Measurements from ENCODE around the gene BAZ1A.

BAZ1A gene

DNA sequence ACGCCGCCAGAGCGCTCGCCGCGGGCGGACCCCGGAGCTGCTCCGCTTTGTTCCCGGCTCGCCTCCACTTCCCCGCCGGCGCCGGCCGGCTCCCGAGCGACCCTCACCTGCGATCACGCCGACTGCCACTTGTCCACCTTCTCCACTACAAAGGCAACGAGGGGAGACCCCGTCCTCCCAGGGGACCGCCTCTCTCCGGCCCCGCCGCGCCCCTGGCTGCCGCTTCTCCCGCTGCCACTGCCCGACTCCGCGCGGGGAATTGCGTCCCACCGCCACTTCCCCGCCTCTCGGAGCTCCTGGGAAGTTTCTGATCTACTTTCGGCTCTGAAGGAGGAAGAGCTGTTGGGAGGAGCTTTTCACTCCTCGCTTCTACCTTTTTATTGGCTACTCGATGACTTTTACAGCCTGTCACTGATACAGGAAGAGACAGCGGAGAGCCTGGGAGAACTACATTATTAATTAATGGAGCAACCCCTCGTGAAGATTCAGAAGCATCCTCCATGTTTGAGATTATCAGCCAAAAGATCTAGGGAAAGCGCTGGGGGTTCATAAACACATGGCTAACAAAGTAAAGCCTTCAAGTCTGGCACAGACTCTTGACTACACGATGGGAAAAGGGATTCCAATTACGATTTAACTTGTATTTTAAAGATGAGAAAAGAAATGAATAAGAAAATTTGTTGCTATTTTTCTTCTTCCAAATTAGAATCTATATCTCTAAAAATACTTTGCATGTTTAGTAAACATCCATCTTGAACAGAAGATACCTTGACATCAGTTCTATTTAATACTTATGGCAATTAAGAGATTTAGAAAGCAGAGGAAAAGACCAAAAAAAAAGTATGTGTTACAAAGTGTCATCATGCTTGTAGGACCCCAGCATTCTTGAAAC, at the start of gene BAZ1A:
Gene BAZ1A (minus strand): TSS at position 330 of the 892 bp plus-strand sequence. CDS start 756 bp downstream, outside the sequence.
- DNase-seq, result peak; percentile 79

GRCh38 chr14:34920339-34920738, 45.2 kb upstream of the BAZ1A start:
- DNase-seq, result no peak

GRCh38 chr14:34913619-34914018, 38.5 kb upstream of the BAZ1A start:
- no peak for DNase-seq

- DNase-seq, result no peak
These were observed 37.8 kb upstream of the BAZ1A start for GRCh38 chr14:34912966-34913365.

GRCh38 chr14:34912182-34912581, 37.0 kb upstream of the BAZ1A start:
- DNase-seq, result no peak

- no peak for DNase-seq
These were observed 36.3 kb upstream of the BAZ1A start for GRCh38 chr14:34911209-34912150.

- DNase-seq, result no peak
These were observed 31.1 kb upstream of the BAZ1A start for GRCh38 chr14:34906287-34906686.

DNA sequence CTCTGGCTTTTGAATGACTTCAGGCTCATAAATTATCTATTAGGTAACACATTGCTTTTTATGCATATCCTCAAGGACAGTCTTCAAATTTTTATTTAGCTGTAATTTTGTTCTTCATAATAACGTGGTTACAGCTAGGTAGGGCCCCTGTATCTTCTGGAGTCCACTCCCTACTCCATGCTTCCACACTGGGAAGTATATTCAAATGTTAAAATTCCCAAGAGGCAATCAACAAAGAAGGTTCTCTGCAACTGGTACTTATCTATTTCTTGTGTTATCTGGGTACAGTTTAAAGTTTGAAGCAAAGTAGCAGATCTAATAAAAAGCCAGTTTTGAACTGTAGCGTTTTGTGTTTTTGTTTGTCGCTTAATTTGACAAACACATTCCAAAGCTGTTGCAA, 20.1 kb upstream of the BAZ1A start:
- no peak for DNase-seq

DNA sequence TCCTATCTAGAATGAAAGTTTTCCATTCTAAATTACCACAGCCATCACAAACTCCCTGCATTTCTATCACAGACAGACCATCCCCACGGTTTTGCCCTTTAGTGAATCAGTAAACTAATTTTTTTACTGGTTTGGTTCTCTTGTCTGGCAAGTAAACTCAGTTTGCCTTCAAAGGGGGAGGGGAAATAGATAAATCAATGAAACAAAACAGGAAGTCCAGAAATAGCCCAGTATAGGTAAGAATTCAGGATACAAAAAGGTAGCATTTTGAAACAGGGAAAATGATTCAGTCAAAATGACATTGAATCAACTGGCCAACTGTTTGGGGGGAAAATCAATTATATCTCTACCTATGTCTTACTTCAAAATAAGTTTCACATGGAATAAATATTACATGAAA, 15.8 kb upstream of the BAZ1A start:
- no peak for DNase-seq

- DNase-seq, result no peak
These were observed 13.0 kb upstream of the BAZ1A start for GRCh38 chr14:34888186-34888585.

DNA sequence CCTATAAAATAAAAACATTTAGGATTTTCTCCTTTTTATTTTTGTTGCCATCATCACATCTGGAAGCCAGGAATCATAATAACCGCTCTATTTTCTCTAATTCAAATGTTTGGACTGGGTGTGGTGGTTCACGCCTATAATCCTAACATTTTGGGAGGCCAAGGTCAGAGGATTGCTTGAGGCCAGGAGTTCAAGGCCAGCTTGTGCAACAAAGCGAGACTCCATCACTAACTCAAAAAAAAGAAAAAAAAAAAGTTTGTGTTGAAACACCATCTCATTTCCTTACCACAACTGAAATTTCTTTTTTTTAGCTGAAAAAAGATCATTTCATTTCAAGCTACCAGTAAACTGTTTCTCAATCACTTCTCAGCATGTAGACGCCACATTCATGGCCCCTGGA, 8.8 kb upstream of the BAZ1A start:
- DNase-seq, result no peak

DNA sequence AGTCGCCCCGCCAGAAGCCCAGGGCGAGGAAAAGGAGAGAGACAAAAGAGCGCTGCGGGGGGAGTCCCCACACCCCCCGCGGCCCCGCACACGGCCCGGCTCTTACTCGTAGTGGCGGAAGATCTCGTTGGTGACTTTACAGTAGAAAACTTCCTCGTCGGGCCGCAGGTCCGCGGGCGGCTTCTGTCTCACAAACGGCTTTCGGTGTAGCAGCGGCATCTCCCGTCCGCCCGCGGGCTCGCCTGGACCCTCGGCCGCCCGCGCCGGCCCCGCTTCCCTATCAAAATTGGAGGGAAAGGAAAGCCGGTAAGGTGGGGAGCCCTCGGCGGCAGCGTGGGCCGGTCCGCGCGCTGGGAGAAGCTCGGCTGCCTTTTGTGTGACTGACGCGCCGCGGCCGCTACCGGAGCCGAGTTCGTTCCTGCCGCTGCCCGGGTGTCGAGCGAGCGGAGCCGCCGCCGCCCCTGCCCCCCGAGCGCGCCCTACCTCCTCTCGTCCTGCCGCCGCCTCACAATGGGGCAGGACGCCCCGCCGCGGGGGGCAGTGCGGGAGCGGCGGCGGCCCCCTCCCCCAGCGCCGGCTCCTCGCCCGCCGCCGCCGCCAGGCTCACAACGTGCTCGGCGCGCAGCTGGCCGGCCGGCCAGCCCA, 652 bp downstream of the BAZ1A start:
- peak; percentile 71 for DNase-seq

DNA sequence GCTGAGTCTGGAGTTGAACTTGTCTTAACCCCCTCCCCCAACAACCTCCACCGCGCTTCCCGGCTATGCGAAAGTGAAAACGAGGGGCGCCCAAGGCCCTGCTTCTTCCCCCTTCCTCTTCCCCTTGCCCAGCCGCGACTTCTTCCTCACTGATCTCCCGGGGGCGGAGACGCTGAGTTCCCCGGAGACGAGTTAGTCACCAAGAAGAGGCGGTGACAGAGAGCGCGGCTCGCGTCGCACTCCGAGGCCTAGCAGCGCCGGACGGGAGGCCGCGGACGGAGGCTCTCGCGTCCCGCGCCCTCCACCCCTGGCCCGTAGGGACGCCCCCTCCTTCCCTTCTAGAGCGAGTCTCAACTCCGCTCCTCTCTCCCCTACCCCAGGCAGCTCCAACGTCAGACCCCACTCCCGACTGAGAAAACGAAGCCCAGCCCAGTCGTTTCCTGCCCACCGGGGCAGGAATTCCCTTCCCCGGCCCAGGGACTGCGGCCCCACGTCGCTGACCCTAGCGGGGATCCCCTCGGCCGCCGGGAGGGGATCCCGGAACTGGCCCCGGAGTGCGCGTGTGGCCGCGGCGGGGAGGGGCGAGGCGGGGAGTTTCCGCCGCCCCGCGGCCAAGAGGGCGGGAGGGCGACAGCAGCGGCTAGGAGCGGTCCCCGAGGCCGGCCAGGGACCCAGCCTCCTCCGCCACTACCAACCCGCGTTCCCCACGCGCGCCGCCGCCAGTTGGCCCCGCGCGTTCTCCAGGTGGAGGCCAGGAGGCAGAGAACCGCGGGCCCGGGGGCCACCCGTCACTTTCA, 1.4 kb downstream of the BAZ1A start:
- peak; percentile 86 for DNase-seq

DNA sequence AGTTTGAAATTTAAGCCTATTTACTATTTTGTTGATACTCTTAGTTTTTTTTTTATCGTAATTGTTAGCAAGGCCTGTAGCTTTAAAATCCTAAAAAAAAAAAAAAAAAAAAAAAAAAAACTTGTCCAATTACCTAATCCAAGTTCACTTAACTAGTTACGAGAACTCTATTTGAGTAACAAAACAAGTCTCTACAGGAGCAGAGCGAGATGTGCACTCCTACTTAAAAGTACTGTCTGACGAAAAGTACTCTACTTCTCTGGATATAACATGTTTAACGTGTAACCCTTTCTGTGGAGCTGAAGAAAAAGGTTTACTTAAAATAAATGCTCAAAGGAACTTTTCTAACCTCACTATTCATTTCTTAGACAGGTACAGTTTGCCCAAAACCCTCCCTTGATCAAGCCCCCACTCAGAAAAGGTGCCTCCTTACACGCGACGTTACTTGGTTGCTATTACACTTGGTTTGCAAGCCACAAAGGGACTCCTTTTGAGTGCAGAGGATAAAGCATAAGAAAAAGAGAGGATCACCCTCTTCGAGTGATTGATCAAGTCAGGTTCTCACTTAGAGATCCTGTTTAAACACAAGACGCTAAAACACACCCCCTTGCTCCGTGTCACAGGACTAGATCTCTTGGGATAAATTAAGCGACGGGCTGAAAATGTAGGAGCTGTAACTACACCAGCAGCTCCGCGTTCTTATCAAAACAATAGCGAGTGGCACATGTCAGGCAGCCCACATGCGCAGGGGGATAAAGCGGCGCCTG, 2.2 kb downstream of the BAZ1A start:
- no peak for DNase-seq

DNA sequence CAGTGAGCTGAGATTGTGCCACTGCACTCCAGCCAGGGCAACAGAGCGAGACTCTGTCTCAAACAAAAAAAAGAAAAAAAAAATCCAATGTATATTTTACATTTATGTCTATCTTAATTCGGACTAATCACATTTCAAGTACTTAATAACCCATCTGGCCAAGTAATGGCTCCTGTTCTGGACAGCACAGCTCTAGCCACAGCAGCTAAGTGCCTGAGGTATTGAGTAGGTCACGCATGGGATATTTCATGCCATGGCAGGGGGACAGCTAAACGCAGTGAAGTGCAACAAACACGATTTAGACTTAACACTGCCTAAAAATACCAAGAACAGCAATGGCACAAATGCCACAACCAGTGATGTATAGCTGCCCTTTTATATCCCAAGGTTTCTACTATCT, 8.0 kb downstream of the BAZ1A start:
- DNase-seq, result no peak

GRCh38 chr14:34865889-34866574, 9.1 kb downstream of the BAZ1A start:
- DNase-seq, result no peak

- DNase-seq, result no peak
These were observed 11.3 kb downstream of the BAZ1A start for GRCh38 chr14:34863844-34864243.

- no peak for DNase-seq
These were observed 16.4 kb downstream of the BAZ1A start for GRCh38 chr14:34858765-34859164.

DNA sequence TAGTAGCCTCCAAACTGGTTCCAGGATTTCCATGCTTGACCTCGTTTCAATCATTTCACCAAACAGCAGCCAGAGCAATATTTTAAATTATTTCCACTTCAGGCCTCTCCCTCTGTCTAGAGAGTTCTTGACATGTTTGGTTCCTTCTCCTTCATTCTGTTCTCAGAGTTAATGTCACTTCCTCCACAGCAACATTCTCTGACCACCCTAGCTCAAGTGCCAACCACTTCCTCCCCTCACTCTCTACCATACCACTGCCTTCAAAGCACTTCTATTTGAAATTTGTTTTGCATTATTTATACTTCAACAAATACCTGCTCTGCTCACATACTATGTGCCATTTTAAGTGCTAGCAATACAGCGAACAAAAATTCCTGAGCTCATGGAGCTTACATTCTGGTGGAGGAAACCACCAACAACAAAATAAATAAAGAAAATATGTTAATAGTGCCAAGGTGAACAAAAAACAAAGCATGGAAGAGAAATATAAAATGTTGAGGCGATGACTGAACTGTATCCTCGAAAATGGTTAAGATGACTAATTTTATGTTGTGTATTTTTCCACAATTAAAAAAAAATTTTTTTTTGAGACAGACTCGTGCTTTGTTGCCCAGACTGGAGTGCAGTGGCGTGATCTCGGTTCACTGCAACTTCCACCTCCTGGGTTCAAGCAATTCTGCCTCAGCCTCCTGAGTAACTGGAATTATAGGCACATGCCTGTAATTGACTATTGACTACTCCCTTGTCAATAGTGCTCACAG, 17.3 kb downstream of the BAZ1A start:
- DNase-seq, result no peak

GRCh38 chr14:34853041-34853440, 22.1 kb downstream of the BAZ1A start:
- DNase-seq, result no peak

All from right hindlimb (tissue), 1 donor.